ENCODE data around the gene CEP112. TPM values are rescaled to one million over a fixed set of nuclear protein-coding genes. Genes with fewer than 3 reads are reported as not detected.
A peak's percentile ranks its signal among the peaks of the same experiment; 100 is the strongest.

CEP112 gene
- total RNA-seq, 1 donor from 2014 or later = 9.7 TPM

- Histone ChIP-seq H3K79me2 (ENCODE audit: low read depth) (no peaks in the 10 kb centered on the region), H4K20me1 (ENCODE audit: low read depth) (no peaks in the 10 kb centered on the region), H3K27me3 (no peaks in the 10 kb centered on the region), H3F3A (ENCODE audit: low read depth) (no peaks in the 10 kb centered on the region), H3K36me3 (no peaks in the 10 kb centered on the region), H3K9ac (no peak overlapping the region), H2AFZ (replicated peaks) (no peak overlapping the region), H3K4me2 (no peak overlapping the region), H3K27ac (no peak overlapping the region), H3K4me3 (no peak overlapping the region), H3K4me1 (no peaks in the 10 kb centered on the region), H3K9me3 (ENCODE audit: low read depth) (no peaks in the 10 kb centered on the region)
- no peak for DNase-seq (ENCODE audit: low spot score)
- TF ChIP-seq CTCF (IDR thresholded peaks at IDR 0.05) (no peak), EZH2phosphoT487 (IDR thresholded peaks at IDR 0.05) (no peak), EZH2 (IDR thresholded peaks at IDR 0.05) (no peak)
- Mint-ChIP-seq H3K27me3 (ENCODE audit: insufficient read depth, low read depth) (peaks cover 6% of the 10 kb centered on the region), H3K27ac (peak overlapping the region; percentile 47), H3K9me3 (no peaks in the 10 kb centered on the region), H3K36me3 (peaks cover 18% of the 10 kb centered on the region), H3K4me1 (peaks cover 17% of the 10 kb centered on the region), H3K4me3 (no peak overlapping the region)
Measured at GRCh38 chr17:65659512-65659911, 532.4 kb downstream of the CEP112 start.

GRCh38 chr17:65657251-65657828, 534.6 kb downstream of the CEP112 start:
- H3K4me1 Mint-ChIP-seq = peaks cover 15% of the 10 kb centered on the region
- Histone ChIP-seq H3K27me3 (no peaks in the 10 kb centered on the region), H3K36me3 (no peaks in the 10 kb centered on the region), H3K79me2 (ENCODE audit: low read depth) (no peaks in the 10 kb centered on the region), H3K4me2 (no peak overlapping the region), H3K27ac (no peak overlapping the region), H3F3A (ENCODE audit: low read depth) (no peaks in the 10 kb centered on the region), H3K4me3 (no peak overlapping the region), H3K9me3 (ENCODE audit: low read depth) (no peaks in the 10 kb centered on the region), H3K9ac (no peak overlapping the region), H4K20me1 (ENCODE audit: low read depth) (no peaks in the 10 kb centered on the region), H3K4me1 (no peaks in the 10 kb centered on the region), H2AFZ (replicated peaks) (no peak overlapping the region)
- H3K27me3 Mint-ChIP-seq (ENCODE audit: insufficient read depth, low read depth) = peaks cover 4% of the 10 kb centered on the region
- no peak overlapping the region for H3K4me3 Mint-ChIP-seq
- no peaks in the 10 kb centered on the region for H3K9me3 Mint-ChIP-seq
- peaks cover 16% of the 10 kb centered on the region for H3K36me3 Mint-ChIP-seq
- TF ChIP-seq CTCF (IDR thresholded peaks at IDR 0.05) (no peak), EZH2phosphoT487 (IDR thresholded peaks at IDR 0.05) (no peak)
- DNase-seq (ENCODE audit: low spot score) = no peak
- no peak overlapping the region for H3K27ac Mint-ChIP-seq

- H3K27ac Mint-ChIP-seq = peak overlapping the region; percentile 55
- Histone ChIP-seq H3K9ac (no peak overlapping the region), H3K4me1 (no peaks in the 10 kb centered on the region), H2AFZ (replicated peaks) (no peak overlapping the region), H3K4me2 (no peak overlapping the region), H3K9me3 (ENCODE audit: low read depth) (no peaks in the 10 kb centered on the region), H3K36me3 (no peaks in the 10 kb centered on the region), H4K20me1 (ENCODE audit: low read depth) (no peaks in the 10 kb centered on the region), H3F3A (ENCODE audit: low read depth) (no peaks in the 10 kb centered on the region), H3K27ac (no peak overlapping the region), H3K79me2 (ENCODE audit: low read depth) (no peaks in the 10 kb centered on the region), H3K4me3 (no peak overlapping the region), H3K27me3 (no peaks in the 10 kb centered on the region)
- H3K4me3 Mint-ChIP-seq = no peak overlapping the region
- H3K4me1 Mint-ChIP-seq = peaks cover 15% of the 10 kb centered on the region
- DNase-seq (ENCODE audit: low spot score) = no peak
- H3K27me3 Mint-ChIP-seq (ENCODE audit: insufficient read depth, low read depth) = peaks cover 4% of the 10 kb centered on the region
- peaks cover 16% of the 10 kb centered on the region for H3K36me3 Mint-ChIP-seq
- H3K9me3 Mint-ChIP-seq = no peaks in the 10 kb centered on the region
- TF ChIP-seq EZH2phosphoT487 (IDR thresholded peaks at IDR 0.05) = no peak
- TF ChIP-seq CTCF (IDR thresholded peaks at IDR 0.05) = no peak
- no peak for TF ChIP-seq EZH2 (IDR thresholded peaks at IDR 0.05)
Measured at GRCh38 chr17:65656390-65657250, 535.3 kb downstream of the CEP112 start.

Data from neural progenitor cell (in vitro differentiated cells).